HUES48 (cell line): ENCODE results near the gene MRPL3.

ENCODE experiments used
- H3K27ac ChIP-seq: one replicate; pipeline ENCODE4 v1.7.0; 2013; ENCODE audit warnings: low read depth, low read length, inconsistent platforms
- H3K27me3 ChIP-seq: 2 replicates; pipeline ENCODE4 v1.6.1; 2013; ENCODE audit warnings: mild to moderate bottlenecking, low read length; ENCODE audit not compliant: control insufficient read depth, insufficient read depth
- H3K36me3 ChIP-seq: 2 replicates; pipeline ENCODE4 v1.6.1; 2013; ENCODE audit warnings: low read length; ENCODE audit not compliant: control insufficient read depth, insufficient read depth
- H3K4me1 ChIP-seq: 2 replicates; pipeline ENCODE4 v1.6.1; 2013; ENCODE audit warnings: mild to moderate bottlenecking, low read length; ENCODE audit not compliant: control insufficient read depth, insufficient read depth
- H3K4me3 ChIP-seq: 2 replicates; pipeline ENCODE4 v1.5.1; 2013; ENCODE audit warnings: mild to moderate bottlenecking, low read depth, low read length
- H3K9ac ChIP-seq: 2 replicates; pipeline ENCODE4 v1.6.1; 2013; ENCODE audit warnings: mild to moderate bottlenecking, low read depth, low read length, moderate library complexity
- H3K9me3 ChIP-seq: 2 replicates; pipeline ENCODE4 v1.6.1; 2013; ENCODE audit warnings: low read length; ENCODE audit not compliant: control insufficient read depth, insufficient read depth

The MRPL3 gene

GRCh38 chr3:131421301-131421700 lies 81.5 kb downstream of the MRPL3 start:
- Histone ChIP-seq H3K4me1 (no peaks in the 10 kb centered on the region), H3K27me3 (no peaks in the 10 kb centered on the region), H3K27ac (no peak overlapping the region), H3K9ac (no peak overlapping the region), H3K9me3 (no peaks in the 10 kb centered on the region), H3K4me3 (no peak overlapping the region), H3K36me3 (no peaks in the 10 kb centered on the region)

- no peaks in the 10 kb centered on the region for H3K36me3 ChIP-seq
- H3K4me3 ChIP-seq = no peak overlapping the region
- H3K9me3 ChIP-seq = no peaks in the 10 kb centered on the region
- no peak overlapping the region for H3K9ac ChIP-seq
- no peaks in the 10 kb centered on the region for H3K4me1 ChIP-seq
- H3K27me3 ChIP-seq = no peaks in the 10 kb centered on the region
- H3K27ac ChIP-seq = no peak overlapping the region
Measured at GRCh38 chr3:131417751-131418150, 85.0 kb downstream of the MRPL3 start.
